Liver (tissue), 9 donors: ENCODE data around the gene USP25. TPM values are rescaled to one million over a fixed set of nuclear protein-coding genes. Genes with fewer than 3 reads are reported as not detected.

Experiments used
- DNase-seq: peaks from one replicate; pipeline ENCODE4 v3.0.0-alpha.2; 2017; ENCODE audit warnings: low spot score
- H3K27ac ChIP-seq, 2 donors: one replicate each; pipeline ENCODE4 v1.7.0; 2013; ENCODE audit warnings: inconsistent platforms in 2 of 2, low read length in 2 of 2, control low read depth in 1 of 2, low read depth in 1 of 2, mild to moderate bottlenecking in 1 of 2
- H3K27me3 ChIP-seq, 4 donors: one replicate each; pipeline versions ENCODE4 v1.6.1 to v1.7.0; 2013; ENCODE audit warnings: low read length in 3 of 4, inconsistent platforms in 1 of 4, mild to moderate bottlenecking in 1 of 4, moderate library complexity in 1 of 4; ENCODE audit not compliant: control insufficient read depth in 4 of 4, insufficient read depth in 4 of 4
- H3K36me3 ChIP-seq, 4 donors: one replicate each; pipeline versions ENCODE4 v1.6.1 to v1.7.0; 2013; ENCODE audit warnings: low read length in 3 of 4, mild to moderate bottlenecking in 3 of 4, low read depth in 1 of 4, moderate library complexity in 1 of 4; ENCODE audit not compliant: control insufficient read depth in 4 of 4, insufficient read depth in 3 of 4
- H3K4me1 ChIP-seq, 4 donors: one replicate each; pipeline versions ENCODE4 v1.6.1 to v1.7.0; 2013; ENCODE audit warnings: low read length in 3 of 4, mild to moderate bottlenecking in 3 of 4, moderate library complexity in 1 of 4; ENCODE audit not compliant: control insufficient read depth in 4 of 4, insufficient read depth in 4 of 4
- H3K4me3 ChIP-seq, 3 donors: one replicate each; pipeline versions ENCODE4 v1.6.1 to v1.7.0; 2013; ENCODE audit warnings: low read length in 3 of 3, control low read depth in 1 of 3, low read depth in 1 of 3, mild to moderate bottlenecking in 1 of 3
- H3K9ac ChIP-seq, 2 donors: one replicate each; pipeline ENCODE4 v1.7.0; 2013; ENCODE audit warnings: low read length in 2 of 2, mild to moderate bottlenecking in 2 of 2, moderate library complexity in 2 of 2, control low read depth in 1 of 2, low read depth in 1 of 2
- H3K9me3 ChIP-seq, 4 donors: one replicate each; pipeline versions ENCODE4 v1.6.1 to v1.7.0; 2013; ENCODE audit warnings: low read length in 3 of 4; ENCODE audit not compliant: control insufficient read depth in 4 of 4
- ATF3 ChIP-seq: IDR thresholded peaks from 2 replicates; pipeline ENCODE4 v1.6.1; 2016; ENCODE audit warnings: antibody characterized with exemption
- CTCF ChIP-seq: fragments of 150-350 bp; IDR thresholded peaks from 2 replicates; pipeline ENCODE4 v1.5.1; 2017; ENCODE audit warnings: improper control_type of control experiment, low read depth, low read length; ENCODE audit not compliant: missing input control
- EGR1 ChIP-seq, 2 donors: IDR thresholded peaks; 2 replicates each; pipeline ENCODE4 v1.6.1; 2016 to 2018; ENCODE audit warnings: antibody characterized with exemption in 2 of 2, low read depth in 2 of 2
- FOXA1 ChIP-seq: IDR thresholded peaks from 2 replicates; pipeline ENCODE4 v1.6.1; 2016; ENCODE audit warnings: antibody characterized with exemption
- FOXA2 ChIP-seq: IDR thresholded peaks from 2 replicates; pipeline ENCODE4 v1.6.1; 2016; ENCODE audit warnings: antibody characterized with exemption
- GABPA ChIP-seq, 2 donors: IDR thresholded peaks in 1 of 2; conservative IDR thresholded peaks in 1 of 2; 2 replicates each; pipeline ENCODE4 v1.6.1; 2016; ENCODE audit warnings: antibody characterized with exemption in 2 of 2, mild to moderate bottlenecking in 1 of 2, moderate library complexity in 1 of 2
- HNF4A ChIP-seq, 2 donors: conservative IDR thresholded peaks; 2 replicates each; pipeline ENCODE4 v1.6.1; 2016; ENCODE audit warnings: antibody characterized with exemption in 2 of 2, mild to moderate bottlenecking in 2 of 2
- HNF4G ChIP-seq: IDR thresholded peaks from 2 replicates; pipeline ENCODE4 v1.6.1; 2016; ENCODE audit warnings: antibody characterized with exemption
- JUND ChIP-seq, 2 donors: IDR thresholded peaks; 2 replicates each; pipeline ENCODE4 v1.6.1; 2016; ENCODE audit warnings: antibody characterized with exemption in 2 of 2
- MAX ChIP-seq: IDR thresholded peaks from 2 replicates; pipeline ENCODE4 v1.6.1; 2016; ENCODE audit warnings: antibody characterized with exemption
- NR2F2 ChIP-seq: IDR thresholded peaks from 2 replicates; pipeline ENCODE4 v1.6.1; 2016; ENCODE audit warnings: antibody characterized with exemption
- REST ChIP-seq: IDR thresholded peaks from 2 replicates; pipeline ENCODE4 v1.6.1; 2016; ENCODE audit warnings: antibody characterized with exemption, mild to moderate bottlenecking
- RXRA ChIP-seq, 2 donors: IDR thresholded peaks; 2 replicates each; pipeline ENCODE4 v1.6.1; 2017 to 2018; ENCODE audit warnings: antibody characterized with exemption in 2 of 2, mild to moderate bottlenecking in 1 of 2
- SP1 ChIP-seq: IDR thresholded peaks from 2 replicates; pipeline ENCODE4 v1.6.1; 2018; ENCODE audit warnings: antibody characterized with exemption, mild to moderate bottlenecking
- TAF1 ChIP-seq: conservative IDR thresholded peaks from 2 replicates; pipeline ENCODE4 v1.6.1; 2016; ENCODE audit warnings: antibody characterized with exemption, mild to moderate bottlenecking
- YY1 ChIP-seq: IDR thresholded peaks from 2 replicates; pipeline ENCODE4 v1.6.1; 2016; ENCODE audit warnings: antibody characterized with exemption, mild to moderate bottlenecking
- ZBTB33 ChIP-seq: IDR thresholded peaks from 2 replicates; pipeline ENCODE4 v1.6.1; 2016; ENCODE audit warnings: antibody characterized with exemption
- WGBS: extraction: QIAGEN DNeasy Blood & Tissue Kit; methylation state at CpG from one replicate; pipeline ENCODE4 v1.1.7; 2013; 5-methylcytosine and 5-hydroxymethylcytosine counted together
- polyA plus RNA-seq, 2 donors: library from polyadenylated mRNA; stranded (reverse) in 1 of 2; unstranded in 1 of 2; fragments of 200-250 nt in 1 of 2; fragments of >200 nt in 1 of 2; fragmentation: Nextera tagmentation in 1 of 2; extraction: Ambion mirVana in 1 of 2; gene quantifications; one replicate each; pipeline versions ENCODE4 v1.2.1 to v1.2.3, GENCODE V29; 2013 to 2015
- total RNA-seq, 2 donors: library from RNA; depleted of rRNA; stranded (reverse); fragments of >200 nt; gene quantifications; one replicate each; pipeline ENCODE4 v1.2.3, GENCODE V29; 2014
- donor health status: healthy.
- donor health status: healthy.
- donor health status: healthy.
- donor health status: healthy.
- donor health status: healthy.

USP25 gene
- total and polyA plus RNA-seq, 4 donors, result 6.0 to 26.7 (median 15.3) TPM

- Histone ChIP-seq H3K4me3 (no peak overlapping the region), H3K9ac (no peak overlapping the region), H3K4me1 (peaks cover 0 to 1% (median 0%) of the 10 kb centered on the region in 4 donors), H3K36me3 (no peaks in the 10 kb centered on the region), H3K9me3 (no peaks in the 10 kb centered on the region), H3K27me3 (no peaks in the 10 kb centered on the region), H3K27ac (no peak overlapping the region)
- no peak for TF ChIP-seq JUND (IDR thresholded peaks at IDR 0.05)
- TF ChIP-seq FOXA2, result no peak
- no peak for TF ChIP-seq CTCF
- TF ChIP-seq MAX, result no peak
- no peak for TF ChIP-seq TAF1
- TF ChIP-seq GABPA (IDR thresholded peaks at IDR 0.05 in 1 of 2, conservative IDR thresholded peaks at IDR 0.05 in 1 of 2), result no peak
- TF ChIP-seq NR2F2, result no peak
- TF ChIP-seq RXRA (IDR thresholded peaks at IDR 0.05), result no peak
- TF ChIP-seq ZBTB33, result no peak
- no peak for TF ChIP-seq SP1
- no peak for TF ChIP-seq HNF4G
- no peak for TF ChIP-seq EGR1 (IDR thresholded peaks at IDR 0.05; ENCODE audit: low read depth in 2 of 2)
- no peak for TF ChIP-seq FOXA1
- no peak for TF ChIP-seq YY1
- TF ChIP-seq REST, result no peak
- DNase-seq, result no peak
- 99% methylated on average over 1 of the region's 1 CpG for WGBS
Measured at GRCh38 chr21:15713412-15713811, 16.4 kb upstream of the USP25 start.

GRCh38 chr21:15718711-15719110 is 11.1 kb upstream of the USP25 start:
- Histone ChIP-seq H3K27me3 (no peaks in the 10 kb centered on the region), H3K36me3 (no peaks in the 10 kb centered on the region), H3K9me3 (no peaks in the 10 kb centered on the region), H3K9ac (no peak overlapping the region), H3K4me3 (no peak overlapping the region), H3K4me1 (peaks cover 0 to 1% (median 0%) of the 10 kb centered on the region in 4 donors), H3K27ac (no peak overlapping the region)
- DNase-seq, result no peak
- TF ChIP-seq FOXA2, result no peak
- TF ChIP-seq EGR1 (IDR thresholded peaks at IDR 0.05; ENCODE audit: low read depth in 2 of 2), result no peak
- TF ChIP-seq HNF4A (conservative IDR thresholded peaks at IDR 0.05), result no peak
- TF ChIP-seq JUND (IDR thresholded peaks at IDR 0.05), result no peak
- TF ChIP-seq MAX, result no peak
- TF ChIP-seq REST, result no peak
- TF ChIP-seq TAF1, result no peak
- no peak for TF ChIP-seq NR2F2
- no peak for TF ChIP-seq GABPA (IDR thresholded peaks at IDR 0.05 in 1 of 2, conservative IDR thresholded peaks at IDR 0.05 in 1 of 2)
- no peak for TF ChIP-seq ATF3
